DMS114 treated with DMSO at 0.1 percent for 48 hours (cell line): ENCODE data around the gene TMEM9.

Source experiments
- DNase-seq: peaks from one replicate; lab custom pipeline; 2025; ENCODE audit not compliant: unreplicated experiment; lab: John Stamatoyannopoulos, UW

Gene TMEM9

GRCh38 chr1:201110138-201110537 lies 44.1 kb downstream of the TMEM9 start:
- no peak for DNase-seq

GRCh38 chr1:201109651-201110050 lies 44.6 kb downstream of the TMEM9 start:
- no peak for DNase-seq

- no peak for DNase-seq
Measured at GRCh38 chr1:201108614-201109013, 45.7 kb downstream of the TMEM9 start.

GRCh38 chr1:201105688-201106087 lies 48.6 kb downstream of the TMEM9 start:
- DNase-seq = no peak

- no peak for DNase-seq
Measured at GRCh38 chr1:201104141-201104540, 50.1 kb downstream of the TMEM9 start.

- DNase-seq = no peak
Measured at GRCh38 chr1:201103666-201104065, 50.6 kb downstream of the TMEM9 start.

- DNase-seq = no peak
Measured at GRCh38 chr1:201100169-201100930, 53.9 kb downstream of the TMEM9 start.

- DNase-seq = no peak
Measured at GRCh38 chr1:201098992-201099677, 55.1 kb downstream of the TMEM9 start.

- DNase-seq = no peak
Measured at GRCh38 chr1:201096977-201097856, 57.1 kb downstream of the TMEM9 start.

- no peak for DNase-seq
Measured at GRCh38 chr1:201096041-201096461, 58.2 kb downstream of the TMEM9 start.

- DNase-seq = no peak
Measured at GRCh38 chr1:201095581-201095980, 58.7 kb downstream of the TMEM9 start.

GRCh38 chr1:201094832-201095231 lies 59.4 kb downstream of the TMEM9 start:
- DNase-seq = no peak

GRCh38 chr1:201093962-201094361 lies 60.3 kb downstream of the TMEM9 start:
- no peak for DNase-seq

GRCh38 chr1:201093561-201093960 lies 60.7 kb downstream of the TMEM9 start:
- no peak for DNase-seq

GRCh38 chr1:201092738-201093137 lies 61.5 kb downstream of the TMEM9 start:
- no peak for DNase-seq

- no peak for DNase-seq
Measured at GRCh38 chr1:201091256-201091655, 63.0 kb downstream of the TMEM9 start.

GRCh38 chr1:201090541-201090940 lies 63.7 kb downstream of the TMEM9 start:
- no peak for DNase-seq

- no peak for DNase-seq
Measured at GRCh38 chr1:201089596-201089995, 64.7 kb downstream of the TMEM9 start.

- DNase-seq = no peak
Measured at GRCh38 chr1:201088901-201089525, 65.3 kb downstream of the TMEM9 start.

- DNase-seq = no peak
Measured at GRCh38 chr1:201088395-201088794, 65.9 kb downstream of the TMEM9 start.
